Endothelial cell (in vitro differentiated cells): ENCODE data around the gene CDH18. TPM values are rescaled to one million over a fixed set of nuclear protein-coding genes. Genes with fewer than 3 reads are reported as not detected.

Experiments used
- DNase-seq: peaks from one replicate; pipeline ENCODE4 v3.0.0; 2021; ENCODE audit warnings: low spot score
- H3K27ac Mint-ChIP-seq: one replicate; pipeline ENCODE4 v1.8.0; 2021; ENCODE audit warnings: mixed read lengths, inconsistent platforms; ENCODE audit not compliant: unreplicated experiment
- H3K27me3 Mint-ChIP-seq: one replicate; pipeline ENCODE4 v1.8.0; 2021; ENCODE audit warnings: mild to moderate bottlenecking, moderate library complexity, mixed read lengths, inconsistent platforms; ENCODE audit not compliant: unreplicated experiment
- H3K36me3 Mint-ChIP-seq: one replicate; pipeline ENCODE4 v1.8.0; 2021; ENCODE audit warnings: mild to moderate bottlenecking, low read depth, mixed read lengths, inconsistent platforms; ENCODE audit not compliant: unreplicated experiment
- H3K4me1 Mint-ChIP-seq: one replicate; pipeline ENCODE4 v1.8.0; 2021; ENCODE audit warnings: mild to moderate bottlenecking, mixed read lengths, inconsistent platforms; ENCODE audit not compliant: unreplicated experiment
- H3K4me3 Mint-ChIP-seq: one replicate; pipeline ENCODE4 v1.8.0; 2021; ENCODE audit warnings: mild to moderate bottlenecking, mixed read lengths, inconsistent platforms; ENCODE audit not compliant: unreplicated experiment
- H3K9me3 Mint-ChIP-seq: one replicate; pipeline ENCODE4 v1.8.0; 2021; ENCODE audit warnings: mixed read lengths, inconsistent platforms; ENCODE audit not compliant: unreplicated experiment
- total RNA-seq: library from RNA; stranded (reverse); fragmentation: NEBNext Ultra II Directional; extraction: Animal tissue kit (Norgen Biotek cat#: 25700); gene quantifications from one replicate; pipeline ENCODE4 v1.2.1, GENCODE V29; 2021; ENCODE audit not compliant: unreplicated experiment
- TF ChIP-seq, protein P1 (sequence below): fragments of 200-600 bp; sonication (generic); IDR thresholded peaks from one replicate; pipeline ENCODE4 v1.5.0; 2021; ENCODE audit warnings: antibody characterized with exemption; ENCODE audit not compliant: unreplicated experiment

CDH18 gene
- total RNA-seq, 1 donor from 2014 or later: 0.33 TPM

DNA sequence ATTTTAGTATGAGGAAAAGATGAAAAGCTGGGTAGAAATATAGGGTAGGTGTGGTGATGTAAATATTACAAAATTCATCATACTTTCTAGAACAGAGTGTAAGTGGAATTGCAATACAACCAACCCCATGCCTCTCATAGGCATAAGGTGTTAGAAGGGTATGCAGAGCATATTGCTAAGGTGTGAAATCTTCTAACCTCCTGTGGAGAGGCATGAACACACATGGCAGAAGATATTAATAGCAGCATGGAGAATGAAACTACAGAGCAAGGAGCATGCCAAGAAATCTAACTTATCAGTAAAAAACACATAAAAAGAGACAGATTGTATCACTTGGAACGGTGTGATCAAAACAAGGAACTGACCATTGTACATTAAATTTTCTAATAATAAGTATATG lies 441.5 kb downstream of the CDH18 start:
- Mint-ChIP-seq H3K27me3 (no peaks in the 10 kb centered on the region), H3K4me1 (no peaks in the 10 kb centered on the region), H3K36me3 (no peaks in the 10 kb centered on the region), H3K27ac (no peak overlapping the region), H3K4me3 (no peak overlapping the region), H3K9me3 (no peaks in the 10 kb centered on the region)
- no peak for DNase-seq
- TF ChIP-seq, protein P1, sequence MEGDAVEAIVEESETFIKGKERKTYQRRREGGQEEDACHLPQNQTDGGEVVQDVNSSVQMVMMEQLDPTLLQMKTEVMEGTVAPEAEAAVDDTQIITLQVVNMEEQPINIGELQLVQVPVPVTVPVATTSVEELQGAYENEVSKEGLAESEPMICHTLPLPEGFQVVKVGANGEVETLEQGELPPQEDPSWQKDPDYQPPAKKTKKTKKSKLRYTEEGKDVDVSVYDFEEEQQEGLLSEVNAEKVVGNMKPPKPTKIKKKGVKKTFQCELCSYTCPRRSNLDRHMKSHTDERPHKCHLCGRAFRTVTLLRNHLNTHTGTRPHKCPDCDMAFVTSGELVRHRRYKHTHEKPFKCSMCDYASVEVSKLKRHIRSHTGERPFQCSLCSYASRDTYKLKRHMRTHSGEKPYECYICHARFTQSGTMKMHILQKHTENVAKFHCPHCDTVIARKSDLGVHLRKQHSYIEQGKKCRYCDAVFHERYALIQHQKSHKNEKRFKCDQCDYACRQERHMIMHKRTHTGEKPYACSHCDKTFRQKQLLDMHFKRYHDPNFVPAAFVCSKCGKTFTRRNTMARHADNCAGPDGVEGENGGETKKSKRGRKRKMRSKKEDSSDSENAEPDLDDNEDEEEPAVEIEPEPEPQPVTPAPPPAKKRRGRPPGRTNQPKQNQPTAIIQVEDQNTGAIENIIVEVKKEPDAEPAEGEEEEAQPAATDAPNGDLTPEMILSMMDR: no peak

DNA sequence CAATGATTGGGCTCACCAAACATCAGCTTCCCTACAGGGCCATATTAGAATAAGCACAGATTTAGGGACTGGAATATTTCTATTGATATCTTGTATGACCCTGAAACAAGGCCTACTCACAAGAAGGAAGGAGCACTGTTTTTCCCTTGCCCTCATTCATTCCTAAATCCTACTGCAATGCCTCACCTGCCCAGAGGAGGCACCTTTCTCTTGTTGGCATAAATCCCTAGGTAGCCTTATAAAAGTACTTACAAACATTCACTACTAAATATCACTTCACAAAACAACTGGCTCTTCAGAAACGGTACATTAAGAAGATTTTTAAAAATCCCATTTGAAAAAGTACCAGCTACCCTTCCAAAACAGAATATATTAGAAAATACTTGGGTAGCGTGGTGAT lies 449.4 kb downstream of the CDH18 start:
- Mint-ChIP-seq H3K9me3 (no peaks in the 10 kb centered on the region), H3K36me3 (no peaks in the 10 kb centered on the region), H3K27ac (no peak overlapping the region), H3K27me3 (no peaks in the 10 kb centered on the region), H3K4me1 (no peaks in the 10 kb centered on the region), H3K4me3 (no peak overlapping the region)
- TF ChIP-seq, protein P1: no peak
- DNase-seq: no peak

DNA sequence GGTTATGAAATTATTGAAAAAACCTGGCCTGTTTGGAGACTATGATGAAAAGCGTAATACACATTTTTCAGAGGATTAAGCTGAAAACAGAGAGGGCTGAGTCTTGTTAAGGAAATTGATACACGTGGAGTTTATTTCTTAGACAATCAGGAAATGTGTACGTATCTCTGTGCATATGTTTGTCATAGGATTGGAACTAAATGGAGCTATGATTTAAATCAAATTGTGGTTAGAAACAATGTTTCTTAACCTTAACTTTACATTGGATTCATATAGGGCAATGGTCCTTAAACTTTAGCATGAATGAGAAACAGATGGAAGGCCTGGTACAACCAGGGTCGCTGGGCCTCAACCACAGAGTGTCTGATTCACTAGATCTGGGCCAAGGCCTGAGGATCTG lies 451.6 kb downstream of the CDH18 start:
- TF ChIP-seq, protein P1: no peak
- no peaks in the 10 kb centered on the region for H3K36me3 Mint-ChIP-seq
- no peak for DNase-seq
- no peak overlapping the region for H3K4me3 Mint-ChIP-seq
- no peaks in the 10 kb centered on the region for H3K27me3 Mint-ChIP-seq
- H3K27ac Mint-ChIP-seq: no peak overlapping the region
- no peaks in the 10 kb centered on the region for H3K9me3 Mint-ChIP-seq
- H3K4me1 Mint-ChIP-seq: no peaks in the 10 kb centered on the region

DNA sequence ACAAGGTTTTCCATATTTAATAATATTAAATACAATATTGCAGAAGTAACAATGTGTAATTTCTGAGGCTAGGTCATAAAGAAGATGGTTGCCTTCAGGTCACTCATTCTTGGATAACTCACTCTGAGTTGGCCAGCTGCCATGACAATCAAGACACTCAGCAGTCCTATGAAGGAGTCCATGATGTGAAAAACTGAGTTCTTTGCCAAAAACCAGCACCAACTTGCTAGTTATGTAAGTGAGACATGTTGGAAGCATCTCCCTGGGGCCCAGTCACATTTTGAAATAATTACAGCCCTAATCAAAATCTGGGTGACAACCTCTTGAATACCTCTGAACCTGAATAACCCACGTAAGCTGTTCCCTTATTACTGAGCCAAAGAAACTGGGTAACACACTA lies 453.2 kb downstream of the CDH18 start:
- no peaks in the 10 kb centered on the region for H3K9me3 Mint-ChIP-seq
- no peak for DNase-seq
- no peak overlapping the region for H3K4me3 Mint-ChIP-seq
- no peaks in the 10 kb centered on the region for H3K36me3 Mint-ChIP-seq
- TF ChIP-seq, protein P1: no peak
- no peak overlapping the region for H3K27ac Mint-ChIP-seq
- H3K27me3 Mint-ChIP-seq: no peaks in the 10 kb centered on the region
- no peaks in the 10 kb centered on the region for H3K4me1 Mint-ChIP-seq

DNA sequence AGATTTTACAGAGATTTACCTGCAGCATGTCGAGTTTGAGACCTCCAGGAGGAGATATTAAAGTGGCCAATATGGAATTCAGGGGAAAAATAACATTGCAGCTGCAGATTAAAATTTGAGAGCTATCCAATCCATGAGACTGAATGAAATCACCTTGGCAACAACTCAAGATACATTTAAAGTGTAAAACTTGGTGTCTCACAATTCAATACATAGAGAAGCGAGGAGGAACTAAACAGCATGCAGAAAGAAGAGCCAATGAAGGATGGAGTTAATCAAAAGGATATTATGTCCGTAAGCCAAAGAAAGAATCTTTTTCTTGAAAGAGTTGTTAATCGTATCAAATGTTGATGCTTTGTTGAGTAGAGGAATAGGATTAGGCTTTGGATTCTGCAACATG lies 455.1 kb downstream of the CDH18 start:
- no peaks in the 10 kb centered on the region for H3K36me3 Mint-ChIP-seq
- TF ChIP-seq, protein P1: no peak
- DNase-seq: no peak
- H3K9me3 Mint-ChIP-seq: no peaks in the 10 kb centered on the region
- H3K27ac Mint-ChIP-seq: no peak overlapping the region
- no peak overlapping the region for H3K4me3 Mint-ChIP-seq
- no peaks in the 10 kb centered on the region for H3K27me3 Mint-ChIP-seq
- no peaks in the 10 kb centered on the region for H3K4me1 Mint-ChIP-seq
